GM21390 (cell line): ENCODE measurements around the gene NKPD1.
"Not testable (repeated sequence)": the region's sequence is repeated elsewhere in the genome, so short reads cannot be mapped to it uniquely, and the experiment has no call there.

Experiments used
- ATAC-seq: cut with Tn5 transposase; IDR thresholded peaks from one replicate; pipeline ENCODE4 v1.9.1; 2021; ENCODE audit not compliant: unreplicated experiment

Gene NKPD1

DNA sequence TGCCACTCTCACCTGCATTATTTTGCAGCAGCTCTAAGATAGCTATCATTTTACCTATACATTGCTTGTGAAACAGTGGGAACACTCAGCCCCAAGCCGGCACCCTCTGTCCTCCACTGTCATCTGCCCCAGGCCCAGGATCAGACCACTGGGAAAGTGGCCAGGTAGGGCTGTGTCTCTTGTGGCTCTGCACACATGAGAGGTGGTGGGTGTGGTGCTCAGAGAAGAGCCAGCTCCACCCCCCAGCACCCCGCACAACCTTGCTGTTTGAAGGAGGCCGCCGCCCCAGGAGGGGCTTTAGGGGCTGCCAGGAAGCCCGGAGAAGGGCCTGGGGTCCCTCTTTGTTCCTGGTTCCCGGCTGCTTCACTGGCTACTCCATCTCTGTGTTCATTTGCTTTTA lies 41.2 kb downstream of the NKPD1 start:
- no peak for ATAC-seq

DNA sequence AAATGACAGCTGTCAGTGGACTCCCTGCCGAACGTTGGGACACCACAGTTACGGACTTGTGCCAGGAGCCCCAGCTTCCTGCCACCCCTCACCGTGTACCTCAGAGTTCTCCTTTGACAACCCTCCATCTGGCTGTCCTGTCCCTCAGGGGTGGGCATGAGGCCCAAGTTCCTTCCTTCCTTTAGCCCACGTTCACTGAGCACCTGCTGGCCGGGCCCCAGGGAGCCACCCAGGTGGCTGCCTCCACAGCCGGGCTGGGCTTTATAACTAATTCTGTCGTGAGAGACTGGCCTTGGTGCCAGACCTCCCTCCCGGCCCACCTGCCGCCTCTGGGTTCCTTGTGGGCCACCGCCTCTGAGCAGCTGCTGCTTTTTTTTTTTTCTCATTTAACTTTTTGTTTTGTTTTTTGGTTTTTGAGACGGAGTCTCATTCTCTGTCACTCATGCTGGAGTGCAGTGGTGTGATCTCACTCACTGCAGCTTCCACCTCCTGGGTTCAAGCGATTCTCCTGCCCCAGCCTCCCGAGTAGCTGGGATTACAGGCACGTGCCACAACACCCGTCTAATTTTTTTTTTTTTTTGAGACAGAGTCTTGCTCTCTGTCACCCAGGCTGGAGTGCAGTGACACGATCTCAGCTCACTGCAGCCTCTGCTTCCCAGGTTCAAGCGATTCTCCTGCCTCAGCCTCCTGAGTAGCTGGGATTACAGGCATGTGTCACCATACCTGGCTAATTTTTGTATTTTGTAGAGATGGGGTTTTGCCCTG lies 42.0 kb downstream of the NKPD1 start:
- ATAC-seq: not testable (repeated sequence)

DNA sequence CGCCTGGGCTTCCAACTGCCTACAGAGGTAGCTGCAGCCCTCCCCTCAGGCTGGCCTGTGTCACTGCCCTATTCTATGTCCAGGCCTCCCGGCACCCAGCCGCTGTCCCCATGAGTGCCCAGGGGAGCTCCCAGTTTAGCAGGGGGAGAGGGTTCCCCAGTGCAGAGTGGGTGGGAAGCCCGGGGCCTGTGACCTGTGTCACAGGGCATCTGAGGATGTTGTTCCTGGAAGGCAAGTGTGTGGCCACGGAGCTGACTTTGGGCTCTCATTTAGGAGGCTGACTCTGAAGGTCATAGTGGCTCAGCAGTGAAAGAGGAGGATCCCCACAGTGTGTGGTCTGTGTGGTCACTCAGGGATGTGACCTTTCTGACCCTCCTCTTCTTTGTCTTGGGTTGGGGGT lies 42.7 kb downstream of the NKPD1 start:
- no peak for ATAC-seq

DNA sequence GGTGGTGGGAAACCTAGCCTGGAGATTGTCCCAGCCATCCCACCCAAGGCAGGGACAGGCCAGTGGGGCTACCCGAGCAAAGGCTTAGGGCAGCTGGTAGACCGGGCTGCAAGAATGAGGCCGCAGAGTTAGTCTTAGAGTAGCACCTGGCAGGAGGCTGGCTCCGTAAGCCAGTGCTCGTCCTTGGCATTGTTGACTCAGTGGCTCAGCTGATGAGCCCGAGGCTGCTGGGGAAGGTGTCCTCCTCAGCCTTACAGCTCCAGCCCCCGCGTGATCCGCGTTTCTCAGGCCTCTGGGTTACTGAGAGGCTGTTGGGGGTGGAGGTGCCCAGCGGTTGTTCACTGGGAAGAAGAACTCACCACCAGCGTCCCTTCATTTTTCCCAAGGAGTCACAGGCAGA lies 43.1 kb downstream of the NKPD1 start:
- no peak for ATAC-seq

DNA sequence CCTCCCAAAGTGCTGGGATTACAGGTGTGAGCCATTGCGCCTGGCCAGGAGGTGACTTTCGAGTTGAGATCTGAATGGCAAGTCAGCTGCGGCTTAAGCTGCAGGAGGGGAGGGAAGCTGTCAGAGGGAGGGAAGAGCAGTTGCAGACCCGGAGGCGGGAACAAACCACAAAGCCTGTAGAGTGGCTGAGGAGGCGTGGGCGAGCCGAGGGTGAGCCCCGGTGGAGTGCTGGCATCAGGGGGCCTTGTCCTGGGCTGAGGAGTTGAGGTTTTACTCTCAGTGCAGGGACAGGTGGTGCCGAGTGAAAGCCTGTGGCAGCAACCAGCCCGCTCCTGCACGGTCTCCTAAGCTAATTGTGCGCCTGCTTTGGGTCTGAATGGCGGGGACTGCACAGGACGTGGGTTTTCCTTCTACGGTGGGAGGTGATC lies 43.6 kb downstream of the NKPD1 start:
- no peak for ATAC-seq

DNA sequence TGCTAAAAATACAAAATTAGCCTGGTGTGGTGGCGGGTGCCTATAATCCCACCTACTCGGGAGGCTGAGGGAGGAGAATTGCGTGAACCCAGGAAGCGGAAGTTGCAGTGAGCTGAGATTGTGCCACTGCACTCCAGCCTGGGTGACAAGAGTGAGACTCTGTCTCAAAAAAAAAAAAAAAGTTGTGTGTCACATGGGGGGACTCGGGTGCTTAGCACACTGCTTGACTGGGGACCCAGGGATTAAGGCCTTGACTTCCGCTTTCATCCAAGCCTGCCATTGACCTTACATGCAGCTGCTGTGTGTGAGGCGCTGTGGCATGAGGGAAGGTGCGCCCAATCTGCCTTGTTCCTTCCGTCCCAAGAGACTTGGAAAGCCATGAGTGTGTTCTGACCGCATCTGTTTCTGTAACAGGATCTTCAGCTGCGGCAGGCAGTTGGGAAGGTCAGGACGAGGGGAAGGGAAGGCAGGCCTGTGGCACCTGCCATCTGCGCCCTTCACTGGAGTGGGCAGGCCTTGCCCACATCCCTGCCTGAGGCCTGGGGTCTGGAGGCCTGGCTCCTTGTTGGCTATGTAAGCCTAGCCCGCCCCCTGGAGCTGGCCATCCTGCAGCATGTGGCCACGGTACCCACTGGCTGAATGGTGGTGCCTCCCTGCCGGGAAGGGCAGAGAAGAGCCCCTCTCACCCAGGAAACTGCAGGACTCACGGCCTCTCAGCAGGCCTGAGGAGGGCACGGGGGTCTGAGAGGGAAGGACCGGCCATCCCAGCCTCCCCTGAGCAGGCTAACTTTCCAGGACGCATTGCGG lies 44.8 kb downstream of the NKPD1 start:
- ATAC-seq: no peak

DNA sequence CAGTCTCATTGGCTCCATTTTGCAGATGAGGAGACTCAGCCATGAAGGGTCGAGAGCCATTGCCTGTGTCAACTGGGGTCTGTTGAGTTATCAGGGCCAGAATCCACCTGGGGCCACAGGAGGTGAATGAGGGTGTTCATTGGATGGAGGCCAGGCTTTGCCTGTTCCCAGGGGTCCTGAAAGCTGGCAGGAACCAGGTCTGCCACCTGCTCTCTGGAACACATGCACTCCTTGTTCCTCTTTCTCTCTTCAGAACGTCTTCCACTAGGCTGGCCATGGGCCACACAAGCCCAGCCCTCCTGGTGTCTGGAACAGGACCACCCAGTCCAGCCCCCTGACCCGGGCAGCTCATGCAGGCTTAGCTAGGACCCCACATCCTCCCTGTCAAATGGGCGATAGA lies 46.7 kb downstream of the NKPD1 start:
- no peak for ATAC-seq

DNA sequence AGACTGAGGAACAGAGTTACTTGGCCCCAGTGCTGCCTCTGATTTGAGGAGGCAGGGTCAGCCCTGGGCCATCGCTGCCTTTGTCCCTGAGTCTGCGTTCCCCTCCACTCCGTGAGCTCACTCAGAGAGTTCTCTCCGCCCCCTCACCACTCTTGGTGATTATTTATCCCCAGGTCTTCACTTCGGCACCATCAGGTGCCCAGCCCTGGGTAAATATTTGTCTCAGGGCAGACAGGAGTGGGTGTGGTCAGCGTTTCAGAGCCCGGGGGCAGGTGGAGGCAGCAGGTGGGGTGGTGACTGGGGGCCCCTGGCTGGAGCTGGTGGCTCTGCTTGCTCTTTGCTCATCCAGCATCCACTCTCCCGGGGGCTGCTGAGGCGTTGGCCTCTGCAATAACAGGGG lies 47.2 kb downstream of the NKPD1 start:
- no peak for ATAC-seq

DNA sequence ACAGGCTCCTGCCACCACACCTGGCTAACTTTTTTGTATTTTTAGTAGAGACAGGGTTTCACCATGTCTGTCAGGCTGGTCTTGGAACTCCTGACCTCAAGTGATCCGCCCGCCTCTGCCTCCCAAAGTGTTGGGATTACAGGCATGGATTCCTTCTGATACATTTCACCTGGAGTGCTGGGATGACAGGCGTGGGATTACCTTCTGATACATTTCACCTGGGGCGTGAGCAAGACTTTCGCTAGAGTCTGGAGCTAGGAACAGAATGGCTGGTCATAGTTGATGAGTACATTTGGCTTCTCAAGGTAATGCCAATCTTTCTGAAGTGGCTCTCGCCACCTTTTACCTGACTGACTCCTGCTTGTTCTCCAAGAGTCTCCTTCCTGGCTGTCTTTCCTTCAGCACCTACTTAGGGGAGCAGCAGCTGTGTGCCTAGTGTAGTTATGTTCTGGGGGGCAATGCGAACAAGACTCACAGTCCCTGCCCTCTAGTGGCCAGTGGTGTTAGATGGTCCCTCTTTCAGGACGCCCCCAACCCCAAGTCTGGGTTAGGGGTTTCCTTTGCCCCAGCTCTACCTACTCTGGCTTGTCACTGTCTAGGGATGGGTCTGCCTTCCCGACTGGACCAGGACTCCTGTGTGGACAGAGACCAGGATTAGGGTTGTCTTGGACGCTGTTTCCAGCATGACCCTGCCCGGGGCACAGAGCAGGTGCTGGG lies 48.5 kb downstream of the NKPD1 start:
- no peak for ATAC-seq
